Left hindlimb (tissue), 1 donor: ENCODE results near the gene ZDHHC8.

Source experiments
- DNase-seq: peaks from one replicate; pipeline ENCODE4 v3.0.0-alpha.2; 2018

Gene ZDHHC8

DNA sequence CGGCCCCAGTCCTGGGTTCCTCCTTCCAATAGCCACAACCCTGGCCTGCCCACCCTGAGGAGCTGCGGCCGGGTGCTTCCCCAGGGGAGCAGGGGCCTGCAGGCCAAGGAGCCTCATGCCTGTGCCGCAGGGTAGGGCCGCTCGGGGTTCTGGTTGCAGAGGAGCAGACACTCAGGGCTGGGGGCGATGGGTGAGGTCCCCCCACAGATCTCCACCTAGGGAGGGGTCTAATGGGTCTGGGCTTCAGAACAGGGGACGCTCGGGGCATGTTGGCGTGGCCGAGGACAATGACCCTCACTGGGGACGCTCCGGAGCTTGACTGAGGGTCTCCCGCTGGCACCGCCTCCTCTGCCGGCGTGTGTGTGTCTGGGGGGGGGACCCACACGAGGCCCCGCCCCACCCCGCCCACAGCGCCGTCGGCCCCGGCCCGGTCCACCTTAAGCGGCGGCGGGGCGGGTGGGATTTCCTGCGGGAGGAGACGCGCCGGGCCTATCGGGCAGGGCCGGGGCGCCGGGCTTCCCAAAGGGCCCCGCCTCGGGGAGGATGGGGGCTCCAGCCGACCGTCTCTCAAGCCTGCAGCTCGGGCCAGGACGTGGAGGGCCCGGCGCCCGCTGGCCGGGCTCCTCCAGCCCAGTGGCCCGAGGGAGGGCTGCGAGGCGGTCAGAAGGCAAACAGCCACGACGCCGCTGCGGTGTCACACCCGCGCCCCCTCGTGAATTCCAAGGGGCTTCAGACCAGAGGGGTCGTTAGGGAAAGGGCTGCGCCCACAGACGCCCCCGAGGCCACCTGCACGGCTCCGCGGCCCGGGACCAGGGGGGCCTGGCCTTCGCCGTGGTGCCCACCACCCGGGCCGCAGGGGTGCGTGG lies 640 bp upstream of the ZDHHC8 start:
- DNase-seq = peak; percentile 87

DNA sequence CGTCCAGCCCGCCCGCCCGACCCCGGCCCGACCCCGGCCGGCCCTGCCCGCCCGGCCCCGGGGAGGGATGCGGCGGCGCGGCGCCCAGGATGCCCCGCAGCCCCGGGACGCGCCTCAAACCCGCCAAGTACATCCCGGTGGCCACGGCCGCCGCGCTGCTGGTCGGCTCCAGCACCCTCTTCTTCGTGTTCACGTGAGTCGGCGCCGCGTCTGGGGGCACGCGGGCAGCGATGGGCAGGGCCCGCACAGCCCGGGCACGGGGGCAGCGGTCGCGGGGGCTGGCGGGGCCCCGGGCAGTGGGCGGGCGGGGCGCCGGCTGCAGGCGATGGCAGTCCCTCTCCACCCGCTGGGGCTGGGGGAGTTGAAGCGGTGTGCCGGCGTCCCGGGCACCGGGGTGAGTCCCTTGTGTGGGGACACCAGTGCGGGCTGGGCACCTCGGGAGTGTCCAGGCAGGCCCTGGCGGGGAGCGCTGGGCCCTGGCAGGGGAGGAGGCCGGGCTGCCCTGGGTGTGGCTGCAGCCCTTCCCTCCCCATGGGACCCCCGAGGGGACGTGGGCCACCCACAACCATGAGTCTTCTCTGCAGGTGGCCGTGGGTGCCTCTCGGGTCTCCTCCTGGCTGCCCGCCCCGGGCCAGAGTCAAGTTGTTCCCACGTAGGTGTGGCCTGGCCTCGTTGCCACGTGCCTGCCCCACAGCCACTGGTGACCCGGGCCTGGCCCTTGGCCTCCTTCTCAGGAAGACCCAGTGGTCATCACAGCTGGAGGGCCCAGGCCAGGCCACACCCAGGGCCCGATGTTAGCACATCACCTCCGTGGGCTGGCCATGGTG lies 468 bp downstream of the ZDHHC8 start:
- DNase-seq = no peak

DNA sequence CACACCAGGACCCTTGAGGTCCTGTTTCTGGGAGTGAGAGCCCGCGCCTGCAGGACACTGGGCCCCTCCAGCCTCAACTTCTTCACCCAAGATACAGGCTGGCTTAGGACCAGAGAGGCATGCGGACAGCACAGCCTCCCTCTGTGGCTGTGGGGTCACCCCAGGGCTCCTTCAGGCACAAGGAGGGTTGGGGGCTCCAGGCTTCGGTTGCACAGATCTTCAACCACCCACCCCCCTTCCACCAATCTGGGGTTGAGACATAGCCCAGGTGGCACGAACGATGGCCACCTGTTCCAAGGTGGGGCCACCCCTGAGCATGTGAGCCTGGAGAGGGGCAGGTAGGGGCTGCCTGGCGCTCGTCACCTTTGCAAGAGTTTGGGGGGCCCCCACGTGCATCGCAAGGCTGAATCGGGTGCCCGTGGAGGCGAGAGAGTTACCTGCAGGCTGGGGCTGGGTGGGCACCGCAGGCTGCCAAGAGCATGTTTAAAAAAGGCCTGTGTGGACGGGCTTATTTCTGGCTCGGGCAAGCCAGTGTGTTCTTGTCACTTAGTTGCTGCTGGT lies 1.2 kb downstream of the ZDHHC8 start:
- no peak for DNase-seq

DNA sequence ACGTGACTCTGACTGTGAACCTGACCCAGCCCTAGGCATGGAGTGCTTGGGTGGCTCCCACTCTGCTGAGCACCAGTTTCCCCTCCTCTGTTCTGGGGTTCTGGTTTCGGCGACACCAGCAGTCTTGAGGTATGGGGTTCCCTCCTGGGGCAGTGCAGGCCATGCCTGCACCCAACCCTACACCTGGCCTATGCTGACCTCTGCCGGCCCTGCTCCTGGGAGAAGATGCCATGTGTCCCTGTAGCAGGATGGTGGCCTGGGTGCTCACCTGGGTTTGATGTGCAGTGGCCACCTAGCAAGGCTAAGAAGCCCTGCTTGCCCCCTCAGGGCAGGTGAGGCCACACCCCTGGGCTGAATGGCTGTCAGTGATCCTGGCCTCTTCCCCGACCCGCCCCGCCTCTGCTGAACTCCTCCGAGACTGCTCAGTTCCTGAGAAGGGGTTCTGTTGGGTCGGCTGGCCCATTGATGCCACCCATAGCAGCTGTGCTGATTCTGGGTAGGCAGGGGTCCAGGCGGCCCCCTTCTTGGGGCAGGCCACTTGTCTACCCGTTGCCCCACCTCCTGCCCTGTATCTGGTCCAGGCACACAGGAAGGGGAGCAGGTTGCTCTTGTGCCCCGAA lies 2.4 kb downstream of the ZDHHC8 start:
- DNase-seq = no peak

DNA sequence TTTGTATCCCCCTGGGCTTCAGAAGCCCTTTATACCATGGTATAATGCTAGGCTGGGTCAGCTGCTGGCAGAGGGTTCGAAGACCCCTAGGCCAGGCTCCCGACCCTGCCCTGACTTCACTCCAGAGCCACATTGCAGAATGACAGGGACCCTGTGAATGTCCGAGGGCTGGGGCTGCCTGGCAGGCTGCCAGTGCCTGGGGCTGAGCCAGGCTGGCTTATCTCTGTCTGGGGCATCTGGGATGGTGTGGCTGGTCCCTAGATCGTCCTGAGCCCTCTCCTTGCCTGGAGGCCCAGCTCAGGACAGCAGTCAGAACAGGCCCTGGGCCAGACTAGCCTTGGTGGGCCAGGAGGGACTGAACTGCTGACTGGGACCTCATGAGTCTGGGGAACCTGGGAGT lies 3.7 kb downstream of the ZDHHC8 start:
- no peak for DNase-seq

DNA sequence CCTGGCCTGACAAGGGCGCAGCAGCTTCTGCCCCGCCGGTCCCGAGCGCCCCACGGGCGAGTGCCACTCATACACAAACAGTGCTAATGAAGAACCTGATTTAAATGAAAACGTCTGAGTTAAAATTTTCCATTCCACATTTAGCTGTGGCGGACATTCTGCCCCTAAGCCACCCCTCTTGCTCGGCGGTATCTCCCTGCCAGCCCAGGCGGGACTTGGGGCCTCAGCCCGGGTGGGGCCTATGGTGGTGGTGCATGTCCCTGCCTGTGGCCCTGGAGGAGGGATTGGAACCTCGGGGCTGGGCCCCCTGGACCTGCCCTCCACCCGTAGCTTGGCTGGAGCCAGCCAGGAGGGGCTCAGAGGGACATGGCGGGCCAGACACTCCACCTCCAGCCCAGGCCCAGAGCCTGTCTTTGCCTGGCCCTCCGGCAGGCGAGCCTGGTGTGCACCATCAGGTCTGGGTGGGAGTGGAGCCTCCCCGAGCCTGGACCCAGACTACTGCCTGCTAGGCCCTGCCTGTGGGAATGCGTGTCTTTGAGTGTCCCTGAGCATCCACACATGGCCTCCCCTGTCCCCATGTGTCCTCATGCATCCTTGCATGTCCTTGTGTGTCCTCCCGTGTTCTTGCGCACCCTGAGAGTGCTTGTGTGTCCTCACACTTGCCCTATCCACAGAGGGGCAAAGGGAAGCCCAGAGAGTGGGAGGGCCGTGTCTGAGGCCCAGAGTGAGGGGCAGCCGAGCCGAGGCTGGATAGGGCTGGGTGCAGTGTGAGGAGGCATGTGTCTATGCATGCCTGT lies 4.4 kb downstream of the ZDHHC8 start:
- DNase-seq = no peak

DNA sequence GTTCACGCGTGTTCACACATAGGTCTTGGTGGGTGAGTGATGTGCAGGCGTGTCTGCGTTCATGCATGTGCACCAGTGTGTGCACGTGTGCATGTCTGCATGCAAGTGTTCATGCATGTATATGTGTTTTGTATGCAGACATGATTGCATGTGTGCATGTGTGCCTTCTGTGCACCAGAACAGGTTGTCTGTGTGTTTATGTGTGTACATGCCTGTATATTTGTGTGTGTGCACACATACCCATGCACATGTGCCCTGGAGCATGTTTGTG lies 4.9 kb downstream of the ZDHHC8 start:
- DNase-seq = no peak

DNA sequence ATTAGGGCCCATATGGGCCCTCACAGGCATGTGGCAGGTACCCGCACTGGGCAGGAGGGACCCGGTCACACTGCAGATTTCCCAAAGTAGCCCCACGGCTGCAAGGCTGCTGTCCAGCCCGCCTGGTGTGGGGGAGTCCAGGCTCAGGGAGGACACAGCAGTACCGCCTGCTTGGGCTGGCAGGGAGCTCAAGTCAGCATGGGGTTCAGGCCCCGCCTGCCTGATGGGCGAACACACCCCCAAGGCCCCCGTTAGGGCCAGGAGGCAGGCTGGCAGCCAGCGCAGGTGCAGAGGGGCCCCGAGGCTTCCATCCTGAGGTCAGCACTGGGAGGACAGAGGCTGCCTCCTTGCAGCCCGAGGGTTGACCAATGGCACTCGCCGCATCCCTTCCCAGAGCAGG lies 5.5 kb downstream of the ZDHHC8 start:
- DNase-seq = no peak

DNA sequence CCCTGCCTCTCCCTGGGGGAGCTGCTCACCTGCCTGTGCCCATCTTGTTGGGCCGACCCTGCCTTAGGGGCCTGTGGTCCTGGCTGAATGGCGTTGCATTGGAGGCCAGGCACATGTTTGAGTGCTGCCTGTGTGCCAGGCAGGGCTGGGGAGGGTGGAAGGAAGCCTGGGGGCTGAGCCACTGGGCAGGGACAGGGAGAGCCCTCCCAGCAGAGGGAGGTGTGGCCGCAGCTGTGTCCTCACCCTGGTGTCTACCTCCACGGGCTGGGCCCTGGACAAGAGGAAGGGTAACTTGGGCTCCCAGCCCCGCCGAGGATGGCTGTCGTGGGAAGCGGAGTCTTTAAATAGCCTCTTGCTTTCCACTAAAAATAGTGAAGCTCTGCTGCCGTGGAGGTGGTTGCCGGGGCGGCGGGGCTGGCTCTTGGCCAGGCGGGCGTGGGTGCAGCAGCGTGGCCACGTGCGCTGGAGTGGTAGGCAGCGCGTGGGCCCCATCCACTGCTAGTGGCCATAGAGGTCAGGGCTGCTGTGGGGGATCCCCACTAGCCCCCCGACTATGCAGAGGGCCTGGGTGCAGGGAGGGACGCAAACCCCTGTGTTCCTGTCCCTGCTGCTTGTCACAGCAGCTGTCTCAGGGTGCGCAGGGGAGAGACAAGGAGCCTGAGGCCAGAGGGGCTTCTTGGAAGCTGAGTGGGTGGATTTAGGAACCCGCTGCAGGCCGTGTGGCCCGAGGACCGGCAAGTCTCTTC lies 6.2 kb downstream of the ZDHHC8 start:
- no peak for DNase-seq

DNA sequence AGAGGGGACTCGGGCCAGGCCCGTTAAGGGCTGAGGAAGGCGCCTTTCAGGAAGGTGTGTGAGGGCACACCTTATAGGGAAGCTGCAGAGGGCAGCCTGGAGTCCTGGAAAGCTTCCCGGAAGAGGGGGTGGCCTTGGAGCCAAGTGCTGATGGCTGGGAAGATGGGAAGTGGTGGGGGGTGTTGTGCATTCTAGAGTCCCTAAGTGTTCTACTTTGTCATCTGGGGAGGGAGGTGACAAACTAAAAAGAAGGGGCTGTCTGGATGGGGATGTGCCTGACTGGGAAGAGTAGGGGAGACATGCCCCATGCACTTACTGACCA lies 6.8 kb downstream of the ZDHHC8 start:
- DNase-seq = no peak

DNA sequence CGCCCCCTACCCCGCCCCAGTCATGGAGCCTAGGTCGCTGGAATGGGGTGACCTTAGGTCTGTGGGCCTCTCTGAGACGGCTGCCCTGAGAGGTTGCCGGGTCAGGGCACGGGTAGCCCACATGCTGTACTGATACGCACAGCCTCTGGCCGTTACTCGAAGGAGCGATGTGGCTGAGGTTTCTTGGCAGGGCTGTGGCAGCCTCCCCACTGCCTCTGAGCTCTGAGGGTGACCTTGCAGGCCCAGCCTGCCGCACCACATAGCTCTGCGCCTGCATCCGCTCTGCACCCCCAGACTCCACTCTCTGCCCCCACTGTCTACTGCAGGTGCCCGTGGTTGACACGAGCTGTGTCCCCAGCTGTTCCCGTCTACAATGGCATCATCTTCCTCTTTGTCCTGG lies 7.3 kb downstream of the ZDHHC8 start:
- DNase-seq = no peak

DNA sequence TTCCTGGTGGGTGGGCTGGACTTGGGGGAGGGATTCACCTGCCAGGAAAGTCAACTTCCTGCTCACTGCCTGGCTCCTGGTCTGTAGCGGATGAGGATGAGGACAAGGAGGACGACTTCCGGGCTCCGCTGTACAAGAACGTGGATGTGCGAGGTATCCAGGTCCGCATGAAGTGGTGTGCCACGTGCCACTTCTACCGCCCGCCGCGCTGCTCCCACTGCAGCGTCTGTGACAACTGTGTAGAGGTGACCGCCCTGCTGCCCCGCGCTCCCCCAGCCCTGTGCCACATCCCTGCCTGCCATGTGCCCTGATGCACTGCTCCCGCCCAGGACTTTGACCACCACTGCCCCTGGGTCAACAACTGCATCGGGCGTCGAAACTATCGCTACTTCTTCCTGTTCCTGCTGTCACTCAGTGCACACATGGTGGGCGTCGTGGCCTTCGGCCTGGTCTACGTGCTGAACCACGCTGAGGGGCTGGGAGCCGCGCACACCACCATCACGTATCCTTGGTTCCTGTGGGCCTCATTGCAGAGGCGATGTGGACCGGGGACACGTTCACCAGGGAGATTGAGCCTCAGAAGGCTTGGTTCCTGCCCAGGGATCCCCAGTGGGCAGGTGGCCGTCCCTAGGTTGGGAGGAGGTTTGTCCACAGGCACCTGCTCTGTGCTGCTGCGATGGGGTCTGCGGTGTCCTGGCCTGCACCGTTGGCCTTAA lies 7.9 kb downstream of the ZDHHC8 start:
- no peak for DNase-seq

DNA sequence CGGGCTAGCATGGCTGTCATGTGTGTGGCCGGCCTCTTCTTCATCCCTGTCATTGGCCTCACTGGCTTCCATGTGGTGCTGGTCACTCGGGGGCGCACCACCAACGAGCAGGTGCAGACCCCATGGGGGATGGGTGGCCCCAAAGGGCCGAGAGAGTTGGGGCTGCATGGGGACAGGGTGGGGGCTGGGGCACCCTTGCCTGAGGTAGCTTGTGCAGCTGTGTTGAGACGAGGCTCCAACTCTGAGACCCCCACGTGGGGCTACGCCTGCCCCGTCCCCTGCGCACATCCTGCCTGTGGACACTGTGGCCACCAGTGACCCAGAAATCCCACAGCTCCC lies 8.5 kb downstream of the ZDHHC8 start:
- DNase-seq = no peak

DNA sequence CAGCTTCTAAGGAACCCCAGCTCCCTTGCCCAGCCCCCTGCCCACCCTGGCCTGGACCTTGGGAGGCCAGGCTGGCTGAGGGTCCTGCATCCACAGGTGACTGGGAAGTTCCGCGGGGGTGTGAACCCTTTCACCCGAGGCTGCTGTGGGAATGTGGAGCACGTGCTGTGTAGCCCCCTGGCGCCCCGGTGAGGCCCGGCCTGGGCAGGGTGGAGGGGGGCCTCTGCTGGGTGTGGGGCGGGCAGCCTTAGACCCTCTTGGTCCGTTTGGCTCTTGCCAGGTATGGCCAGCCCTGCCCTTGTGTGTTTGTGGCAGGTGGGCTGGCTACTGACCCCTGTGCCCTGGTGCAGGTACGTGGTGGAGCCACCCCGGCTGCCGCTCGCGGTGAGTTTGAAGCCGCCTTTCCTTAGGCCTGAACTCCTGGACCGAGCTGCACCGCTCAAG lies 8.9 kb downstream of the ZDHHC8 start:
- no peak for DNase-seq

DNA sequence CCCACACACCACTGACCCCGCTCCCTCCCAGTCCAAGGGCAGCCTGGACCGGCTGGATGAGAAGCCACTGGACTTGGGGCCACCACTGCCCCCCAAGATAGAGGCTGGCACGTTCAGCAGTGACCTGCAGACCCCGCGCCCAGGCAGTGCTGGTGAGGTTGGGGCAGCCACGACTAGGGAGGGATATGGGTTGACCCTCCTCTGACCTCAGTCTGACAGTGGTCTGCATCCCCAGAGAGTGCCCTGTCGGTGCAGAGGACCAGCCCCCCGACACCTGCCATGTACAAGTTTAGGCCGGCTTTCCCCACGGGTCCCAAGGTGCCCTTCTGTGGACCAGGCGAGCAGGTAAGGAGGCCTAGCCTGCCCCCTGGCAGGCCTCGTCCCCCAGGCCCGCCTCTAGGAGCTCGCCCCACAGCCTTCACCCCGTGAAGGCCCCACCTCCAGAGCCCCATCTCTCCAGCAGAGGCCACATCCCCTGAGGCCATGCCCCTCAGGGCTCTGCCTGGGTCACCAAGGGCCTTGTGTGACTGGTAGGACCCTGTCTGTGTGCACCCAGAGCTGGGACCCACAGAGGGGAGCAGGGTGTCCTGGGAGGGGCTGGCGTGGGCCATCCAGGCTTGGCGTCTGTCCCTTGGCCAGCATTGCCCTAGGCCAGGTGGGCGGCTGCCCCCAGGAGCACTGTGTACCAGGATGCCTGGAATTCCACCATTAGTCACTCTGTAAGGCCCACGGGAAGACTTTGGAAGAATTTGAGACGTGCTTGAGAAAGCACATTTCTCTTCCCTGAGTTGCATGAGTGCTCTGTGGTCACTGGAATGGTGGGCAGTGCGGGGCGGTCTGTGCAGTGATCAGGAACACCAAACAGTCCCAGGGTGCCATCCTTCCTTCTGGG lies 9.8 kb downstream of the ZDHHC8 start:
- DNase-seq = no peak

DNA sequence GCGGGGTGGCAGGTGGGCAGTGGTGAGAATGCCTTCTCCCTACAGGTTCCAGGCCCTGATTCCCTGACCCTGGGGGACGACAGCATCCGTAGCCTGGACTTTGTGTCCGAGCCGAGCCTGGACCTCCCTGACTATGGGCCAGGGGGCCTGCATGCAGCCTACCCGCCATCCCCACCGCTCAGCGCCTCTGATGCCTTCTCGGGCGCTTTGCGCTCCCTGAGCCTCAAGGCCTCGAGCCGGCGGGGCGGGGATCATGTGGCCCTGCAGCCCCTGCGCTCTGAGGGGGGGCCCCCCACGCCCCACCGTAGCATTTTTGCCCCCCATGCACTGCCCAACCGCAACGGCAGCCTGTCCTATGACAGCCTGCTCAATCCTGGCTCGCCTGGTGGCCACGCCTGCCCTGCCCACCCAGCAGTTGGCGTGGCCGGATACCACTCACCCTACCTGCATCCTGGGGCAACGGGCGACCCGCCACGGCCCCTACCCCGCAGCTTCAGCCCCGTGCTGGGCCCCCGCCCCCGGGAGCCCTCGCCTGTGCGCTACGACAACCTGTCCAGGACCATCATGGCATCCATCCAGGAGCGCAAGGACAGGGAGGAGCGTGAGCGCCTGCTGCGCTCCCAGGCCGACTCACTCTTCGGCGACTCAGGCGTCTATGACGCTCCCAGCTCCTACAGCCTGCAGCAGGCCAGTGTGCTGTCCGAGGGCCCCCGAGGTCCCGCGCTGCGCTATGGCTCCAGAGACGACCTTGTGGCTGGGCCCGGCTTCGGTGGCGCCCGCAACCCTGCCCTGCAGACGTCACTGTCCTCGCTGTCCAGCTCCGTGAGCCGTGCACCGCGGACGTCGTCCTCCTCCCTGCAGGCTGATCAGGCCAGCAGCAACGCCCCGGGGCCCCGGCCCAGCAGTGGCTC lies 11.4 kb downstream of the ZDHHC8 start:
- no peak for DNase-seq

DNA sequence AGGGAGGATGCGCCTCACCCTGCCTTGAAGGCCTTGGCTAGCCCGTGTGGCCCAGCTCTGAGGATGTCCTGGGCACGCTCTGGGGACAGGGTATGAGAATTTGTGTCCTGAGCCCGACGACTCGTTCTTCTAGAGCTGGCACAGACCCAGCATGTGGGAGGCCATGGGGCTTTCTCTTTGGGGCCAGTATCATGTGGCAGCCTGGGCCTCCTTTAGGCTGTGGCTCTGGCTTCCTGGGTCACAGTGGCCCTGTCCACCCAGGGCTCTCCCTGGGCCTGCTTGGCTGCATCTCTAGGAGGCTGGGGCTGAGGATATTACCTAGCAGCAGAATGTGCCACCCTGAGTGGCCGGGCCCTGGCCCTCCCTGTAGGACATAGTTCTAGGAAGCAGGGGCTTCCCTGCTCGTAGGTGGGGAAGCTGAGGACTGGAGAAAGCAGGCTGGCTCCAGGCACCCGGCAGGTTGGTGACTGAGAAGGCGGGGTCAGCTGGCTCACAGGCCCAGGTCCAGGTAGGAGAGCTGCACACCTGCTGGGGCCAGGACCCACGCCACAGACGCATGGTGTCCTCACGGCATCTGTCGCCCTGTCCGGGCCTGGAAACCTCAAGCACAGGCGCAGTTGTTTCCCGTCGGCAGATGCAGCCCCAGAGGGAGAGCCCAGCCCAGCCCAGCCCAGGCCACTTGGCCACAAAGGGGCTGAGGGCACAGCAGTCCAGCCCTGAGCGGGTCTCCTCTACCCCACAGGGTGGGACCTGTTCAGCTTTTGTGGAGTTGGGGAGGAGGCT lies 12.5 kb downstream of the ZDHHC8 start:
- no peak for DNase-seq

DNA sequence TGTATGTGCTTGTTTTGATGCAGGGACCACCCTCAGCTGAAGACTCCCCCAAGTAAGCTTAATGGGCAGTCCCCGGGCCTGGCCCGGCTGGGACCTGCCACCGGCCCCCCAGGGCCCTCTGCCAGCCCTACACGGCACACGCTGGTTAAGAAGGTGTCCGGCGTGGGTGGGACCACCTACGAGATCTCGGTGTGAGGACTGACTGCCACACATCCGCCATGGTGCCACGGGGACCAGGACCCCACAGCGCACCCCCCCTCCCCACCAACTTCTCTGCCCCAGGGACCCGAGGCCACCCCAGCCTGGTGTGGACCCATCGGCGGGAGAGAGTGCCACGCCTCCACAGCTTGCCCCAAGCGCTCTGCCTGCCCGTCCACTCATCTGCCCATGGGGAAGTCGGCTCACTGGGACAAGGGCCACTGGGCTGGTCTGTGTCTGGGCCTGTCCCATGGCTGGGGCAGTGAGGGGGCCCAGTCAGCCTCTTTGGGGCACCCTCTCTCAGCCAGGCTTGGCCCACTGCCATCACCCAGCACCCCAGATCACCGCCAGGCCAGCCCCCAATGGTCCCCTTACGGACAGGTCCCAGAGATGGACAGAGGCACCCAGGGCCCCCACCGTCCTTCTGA lies 13.7 kb downstream of the ZDHHC8 start:
- DNase-seq = no peak
